OCI-LY1 (cell line): Measurements from ENCODE around the gene TSNAX.

Source experiments
- H2AFZ ChIP-seq: fragments of 200-600 bp; sonication (generic), shearing (Covaris generic); 2 replicates; pipeline ENCODE4 v1.6.0; 2014; ENCODE audit warnings: antibody characterized with exemption, mild to moderate bottlenecking, low read length
- H3F3A ChIP-seq: fragments of 200-600 bp; sonication (generic), shearing (Covaris generic); 2 replicates; pipeline ENCODE4 v1.6.0; 2014; ENCODE audit warnings: mild to moderate bottlenecking, antibody characterized with exemption, low read length, moderate library complexity; ENCODE audit not compliant: insufficient read depth
- H3K27ac ChIP-seq: fragments of 200-600 bp; sonication (generic); 2 replicates; pipeline ENCODE4 v1.5.1; 2014; ENCODE audit warnings: low read length, mixed run types, mild to moderate bottlenecking, low read depth; ENCODE audit not compliant: poor library complexity, severe bottlenecking
- H3K27me3 ChIP-seq: fragments of 200-600 bp; sonication (generic); 2 replicates; pipeline ENCODE4 v1.6.0; 2014; ENCODE audit warnings: antibody characterized with exemption, mild to moderate bottlenecking, low read length, moderate library complexity; ENCODE audit not compliant: insufficient read depth
- H3K36me3 ChIP-seq: fragments of 200-600 bp; sonication (generic); 2 replicates; pipeline ENCODE4 v1.6.1; 2014; ENCODE audit warnings: mild to moderate bottlenecking, antibody characterized with exemption, low read length, moderate library complexity, mixed read lengths; ENCODE audit not compliant: insufficient read depth
- H3K4me1 ChIP-seq: fragments of 200-600 bp; sonication (generic); 2 replicates; pipeline ENCODE4 v1.5.1; 2014; ENCODE audit warnings: mild to moderate bottlenecking, low read length, moderate library complexity; ENCODE audit not compliant: insufficient read depth, severe bottlenecking
- H3K4me2 ChIP-seq: fragments of 200-600 bp; sonication (generic), shearing (Covaris generic); 2 replicates; pipeline ENCODE4 v1.6.1; 2014; ENCODE audit warnings: low read length
- H3K4me3 ChIP-seq: fragments of 200-600 bp; sonication (generic); 2 replicates; pipeline ENCODE4 v1.5.1; 2014; ENCODE audit warnings: low read length, low read depth, mild to moderate bottlenecking, mixed read lengths; ENCODE audit not compliant: poor library complexity, severe bottlenecking
- H3K79me2 ChIP-seq: fragments of 200-600 bp; shearing (Covaris generic); 2 replicates; pipeline ENCODE4 v1.6.1; 2016; ENCODE audit warnings: mixed run types, low read length, mixed read lengths; ENCODE audit not compliant: insufficient read depth
- H3K9ac ChIP-seq: fragments of 200-600 bp; sonication (generic), shearing (Covaris generic); 2 replicates; pipeline ENCODE4 v1.6.1; 2014; ENCODE audit warnings: mild to moderate bottlenecking, low read length, mixed read lengths
- H3K9me2 ChIP-seq: fragments of 200-600 bp; sonication (generic), shearing (Covaris generic); 2 replicates; pipeline ENCODE4 v1.6.1; 2014; ENCODE audit warnings: low read depth, mild to moderate bottlenecking, low read length, mixed read lengths
- H3K9me3 ChIP-seq: fragments of 200-600 bp; shearing (Covaris generic); 2 replicates; pipeline ENCODE4 v1.6.1; 2014; ENCODE audit warnings: low read length, mixed read lengths
- H4K20me1 ChIP-seq: fragments of 200-600 bp; sonication (generic), shearing (Covaris generic); 2 replicates; pipeline ENCODE4 v1.6.0; 2016; ENCODE audit warnings: mild to moderate bottlenecking, low read length; ENCODE audit not compliant: insufficient read depth
- EZH2 ChIP-seq: fragments of 200-600 bp; sonication (generic), shearing (Covaris generic); IDR thresholded peaks from 2 replicates; pipeline ENCODE4 v1.8.0; 2017; ENCODE audit warnings: borderline replicate concordance, mixed run types, mild to moderate bottlenecking, antibody characterized with exemption, low read length, moderate library complexity, mixed read lengths
- TF ChIP-seq, protein P1 (sequence below): fragments of 200-600 bp; sonication (generic), shearing (Covaris generic); IDR thresholded peaks from 2 replicates; pipeline ENCODE4 v1.5.1; 2017; ENCODE audit warnings: mild to moderate bottlenecking, antibody characterized with exemption, low read length, moderate library complexity, mixed read lengths

Gene TSNAX

GRCh38 chr1:231507476-231508355, 20.8 kb upstream of the TSNAX start:
- no peak overlapping the region for H3K9ac ChIP-seq
- no peak overlapping the region for H3K27ac ChIP-seq
- no peaks in the 10 kb centered on the region for H3F3A ChIP-seq
- H3K4me3 ChIP-seq: no peak overlapping the region
- no peaks in the 10 kb centered on the region for H3K27me3 ChIP-seq
- H3K9me3 ChIP-seq: no peaks in the 10 kb centered on the region
- H2AFZ ChIP-seq: no peak overlapping the region
- H3K4me2 ChIP-seq: no peak overlapping the region
- no peaks in the 10 kb centered on the region for H3K4me1 ChIP-seq
- no peaks in the 10 kb centered on the region; the same call in 1 of the 2 replicates for H3K36me3 ChIP-seq
- no peaks in the 10 kb centered on the region for H3K9me2 ChIP-seq
- TF ChIP-seq EZH2: no peak
- TF ChIP-seq, protein P1, sequence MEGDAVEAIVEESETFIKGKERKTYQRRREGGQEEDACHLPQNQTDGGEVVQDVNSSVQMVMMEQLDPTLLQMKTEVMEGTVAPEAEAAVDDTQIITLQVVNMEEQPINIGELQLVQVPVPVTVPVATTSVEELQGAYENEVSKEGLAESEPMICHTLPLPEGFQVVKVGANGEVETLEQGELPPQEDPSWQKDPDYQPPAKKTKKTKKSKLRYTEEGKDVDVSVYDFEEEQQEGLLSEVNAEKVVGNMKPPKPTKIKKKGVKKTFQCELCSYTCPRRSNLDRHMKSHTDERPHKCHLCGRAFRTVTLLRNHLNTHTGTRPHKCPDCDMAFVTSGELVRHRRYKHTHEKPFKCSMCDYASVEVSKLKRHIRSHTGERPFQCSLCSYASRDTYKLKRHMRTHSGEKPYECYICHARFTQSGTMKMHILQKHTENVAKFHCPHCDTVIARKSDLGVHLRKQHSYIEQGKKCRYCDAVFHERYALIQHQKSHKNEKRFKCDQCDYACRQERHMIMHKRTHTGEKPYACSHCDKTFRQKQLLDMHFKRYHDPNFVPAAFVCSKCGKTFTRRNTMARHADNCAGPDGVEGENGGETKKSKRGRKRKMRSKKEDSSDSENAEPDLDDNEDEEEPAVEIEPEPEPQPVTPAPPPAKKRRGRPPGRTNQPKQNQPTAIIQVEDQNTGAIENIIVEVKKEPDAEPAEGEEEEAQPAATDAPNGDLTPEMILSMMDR: no peak
- H4K20me1 ChIP-seq: no peaks in the 10 kb centered on the region
- no peaks in the 10 kb centered on the region for H3K79me2 ChIP-seq

DNA sequence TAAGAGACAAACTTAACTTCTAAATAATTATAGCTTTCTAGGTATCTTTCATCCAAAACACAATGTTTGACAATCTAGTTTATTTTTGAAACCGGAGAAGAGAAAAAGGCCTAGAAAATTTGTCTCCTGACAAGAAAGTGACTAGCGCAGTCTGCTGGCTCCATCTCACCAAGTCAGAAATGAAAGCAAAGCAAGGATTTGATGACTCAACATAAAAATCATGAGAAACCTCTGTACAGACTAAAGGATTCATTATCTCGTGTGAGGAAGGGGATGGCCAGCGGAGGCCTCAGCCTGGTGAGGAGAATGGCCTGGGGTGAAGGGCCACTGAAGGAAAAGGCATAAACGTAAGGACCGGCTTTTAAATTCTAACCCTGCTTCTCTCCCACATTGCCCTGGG, 20.0 kb upstream of the TSNAX start:
- no peak overlapping the region for H2AFZ ChIP-seq
- no peak overlapping the region for H3K4me3 ChIP-seq
- H3K36me3 ChIP-seq: no peaks in the 10 kb centered on the region
- H4K20me1 ChIP-seq: no peaks in the 10 kb centered on the region
- H3K79me2 ChIP-seq: no peaks in the 10 kb centered on the region
- no peaks in the 10 kb centered on the region for H3K27me3 ChIP-seq
- H3K4me1 ChIP-seq: no peaks in the 10 kb centered on the region
- H3K9me3 ChIP-seq: no peaks in the 10 kb centered on the region
- H3F3A ChIP-seq: no peaks in the 10 kb centered on the region
- no peak overlapping the region for H3K4me2 ChIP-seq
- no peaks in the 10 kb centered on the region for H3K9me2 ChIP-seq
- H3K9ac ChIP-seq: no peak overlapping the region
- TF ChIP-seq, protein P1: no peak
- no peak for TF ChIP-seq EZH2
- H3K27ac ChIP-seq: no peak overlapping the region

- Histone ChIP-seq H3F3A (no peaks in the 10 kb centered on the region), H4K20me1 (no peaks in the 10 kb centered on the region), H3K27me3 (no peaks in the 10 kb centered on the region), H3K36me3 (no peaks in the 10 kb centered on the region), H3K9ac (no peak overlapping the region), H3K4me1 (no peaks in the 10 kb centered on the region), H3K27ac (no peak overlapping the region), H3K79me2 (no peaks in the 10 kb centered on the region), H3K4me3 (no peak overlapping the region), H3K4me2 (no peak overlapping the region), H2AFZ (no peak overlapping the region), H3K9me2 (no peaks in the 10 kb centered on the region), H3K9me3 (no peaks in the 10 kb centered on the region)
- TF ChIP-seq, protein P1: no peak
- TF ChIP-seq EZH2: no peak
These were observed 19.5 kb upstream of the TSNAX start for GRCh38 chr1:231508941-231509340.
